Measurements from ENCODE around the gene EMC9.

- TF ChIP-seq MAX (IDR thresholded peaks at IDR 0.05; ENCODE audit: low read depth) (no peak), YY1 (IDR thresholded peaks at IDR 0.05; ENCODE audit: low read depth) (no peak), CTCF (IDR thresholded peaks at IDR 0.05) (no peak), ZBTB33 (IDR thresholded peaks at IDR 0.05; ENCODE audit: borderline replicate concordance, low read depth) (no peak), REST (IDR thresholded peaks at IDR 0.05; ENCODE audit: low read depth, low read length) (no peak), ELF1 (IDR thresholded peaks at IDR 0.05) (no peak), CHD2 (IDR thresholded peaks at IDR 0.05; ENCODE audit: low read length, partially characterized antibody) (no peak), TEAD4 (IDR thresholded peaks at IDR 0.05; ENCODE audit: borderline replicate concordance, insufficient read depth) (no peak), IRF3 (IDR thresholded peaks at IDR 0.05; ENCODE audit: low read depth, low read length) (no peak), POLR2AphosphoS5 (IDR thresholded peaks at IDR 0.05; ENCODE audit: low read depth, low read length) (no peak), EZH2phosphoT487 (IDR thresholded peaks at IDR 0.05; ENCODE audit: borderline replicate concordance, low read depth) (no peak), SMC3 (IDR thresholded peaks at IDR 0.05; ENCODE audit: low read depth, low read length) (no peak), RFX5 (IDR thresholded peaks at IDR 0.05; ENCODE audit: low read length) (no peak), MEF2A (IDR thresholded peaks at IDR 0.05; ENCODE audit: borderline replicate concordance, low read depth) (no peak)
Measured at GRCh38 chr14:24098927-24099813, 42.2 kb downstream of the EMC9 start.
